GM18873 (cell line): ENCODE results near the gene BTNL2.
"Not testable (repeated sequence)": the region's sequence is repeated elsewhere in the genome, so short reads cannot be mapped to it uniquely, and the experiment has no call there.

Experiments used
- ATAC-seq: cut with Tn5 transposase; IDR thresholded peaks from one replicate; pipeline ENCODE4 v1.9.1; 2021; ENCODE audit warnings: mild to moderate bottlenecking, moderate library complexity, moderate number of reproducible peaks; ENCODE audit not compliant: unreplicated experiment, low FRiP score

Gene BTNL2

DNA sequence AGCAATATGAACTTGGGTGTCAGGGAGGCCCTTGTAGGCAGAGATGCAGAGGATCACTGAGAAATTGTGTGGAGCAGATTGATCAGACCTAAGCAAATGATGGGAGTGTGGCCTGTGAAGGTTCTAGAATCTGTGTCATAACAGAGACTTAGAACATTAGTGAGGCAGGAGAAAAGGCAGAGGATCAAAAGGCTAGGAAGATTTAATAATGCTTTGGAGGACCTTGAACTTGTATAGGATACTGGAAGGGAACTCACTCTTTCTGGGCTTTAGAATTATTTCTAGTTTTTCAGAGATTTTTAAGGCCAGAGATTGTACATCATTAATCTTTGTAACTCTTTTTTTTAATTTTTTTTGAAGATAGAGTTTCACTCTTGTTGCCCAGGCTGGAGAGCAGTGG lies 35.2 kb downstream of the BTNL2 start, which contains the start of gene TSBP1:
Gene TSBP1, minus strand, starts transcription at position 101 of the 400 bp plus-strand sequence. CDS start 197 bp downstream, outside the sequence.
- ATAC-seq, result no peak

DNA sequence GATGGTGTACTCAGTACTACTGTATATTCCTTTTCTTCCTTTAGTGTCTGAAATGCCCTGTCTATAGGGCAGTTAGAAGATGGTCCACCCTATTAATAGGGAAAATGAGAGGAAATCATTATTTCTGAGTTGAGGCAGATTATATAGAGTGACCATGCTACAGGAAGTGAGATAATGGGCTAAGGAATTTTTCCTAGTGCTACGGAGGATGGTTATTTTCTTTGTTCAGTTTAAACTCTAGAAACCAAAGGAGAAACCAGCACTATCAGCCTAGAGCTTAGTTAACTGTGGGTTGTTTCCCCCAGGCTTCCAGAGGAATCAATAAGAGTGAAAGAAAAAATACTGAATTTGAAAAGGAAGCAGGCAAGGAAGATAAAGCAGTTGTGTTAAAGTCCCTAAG lies 35.8 kb downstream of the BTNL2 start:
- no peak for ATAC-seq

DNA sequence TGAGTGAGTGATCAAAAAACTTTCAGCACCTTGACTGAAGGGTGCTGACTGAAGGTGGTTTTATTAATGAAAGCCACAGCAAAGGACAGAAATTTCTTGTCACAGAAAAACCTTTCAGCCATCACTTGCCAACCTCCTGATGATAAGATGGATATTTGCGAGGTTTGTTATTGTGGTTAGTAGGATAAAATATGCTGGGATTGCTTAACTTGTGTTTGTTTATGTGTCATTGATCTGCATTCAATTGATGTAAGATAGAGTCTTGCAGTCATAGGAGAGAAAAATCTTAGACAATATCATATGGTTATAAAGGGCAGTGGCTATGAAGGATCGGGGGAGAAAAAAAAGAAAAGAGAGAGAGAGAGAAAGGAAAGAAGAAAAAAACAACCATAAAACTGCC lies 36.5 kb downstream of the BTNL2 start:
- ATAC-seq, result no peak

DNA sequence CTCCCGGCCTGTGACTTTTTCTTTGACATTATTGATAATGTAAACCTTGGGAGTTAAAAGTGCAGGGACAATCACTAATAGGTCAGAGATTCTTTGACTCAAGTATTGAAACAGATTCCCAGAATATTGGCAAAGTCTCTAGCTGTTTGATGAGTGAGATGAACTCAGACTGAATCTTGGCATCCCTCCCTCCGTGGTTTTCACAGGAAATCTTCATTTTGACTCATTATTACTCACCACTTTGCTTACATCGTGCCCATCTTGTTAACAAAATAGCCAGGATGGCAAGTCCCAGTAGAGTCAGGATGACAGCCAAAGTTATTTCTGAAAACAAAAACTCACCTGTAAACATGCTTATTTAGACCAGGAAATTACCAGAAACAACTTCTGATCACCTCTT lies 37.3 kb downstream of the BTNL2 start:
- no peak for ATAC-seq

DNA sequence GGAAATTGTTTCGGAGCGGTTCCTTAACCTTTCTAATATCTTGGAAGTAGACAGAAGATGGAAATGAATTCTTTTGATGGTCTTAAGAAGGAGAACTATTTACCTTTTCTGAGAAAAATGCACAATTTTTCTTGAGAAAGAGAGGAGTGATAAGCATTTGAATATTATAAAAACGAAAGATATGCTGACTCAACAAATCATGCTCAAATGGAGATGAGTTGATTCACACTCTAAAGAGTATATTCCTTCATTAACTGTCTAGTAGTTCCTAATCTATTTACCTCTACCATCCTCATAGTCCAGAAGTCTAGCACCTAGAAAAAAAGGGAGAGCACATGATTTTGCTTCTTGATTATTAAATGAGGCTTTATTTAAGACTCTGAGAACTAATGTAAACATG lies 39.3 kb downstream of the BTNL2 start:
- ATAC-seq, result no peak

DNA sequence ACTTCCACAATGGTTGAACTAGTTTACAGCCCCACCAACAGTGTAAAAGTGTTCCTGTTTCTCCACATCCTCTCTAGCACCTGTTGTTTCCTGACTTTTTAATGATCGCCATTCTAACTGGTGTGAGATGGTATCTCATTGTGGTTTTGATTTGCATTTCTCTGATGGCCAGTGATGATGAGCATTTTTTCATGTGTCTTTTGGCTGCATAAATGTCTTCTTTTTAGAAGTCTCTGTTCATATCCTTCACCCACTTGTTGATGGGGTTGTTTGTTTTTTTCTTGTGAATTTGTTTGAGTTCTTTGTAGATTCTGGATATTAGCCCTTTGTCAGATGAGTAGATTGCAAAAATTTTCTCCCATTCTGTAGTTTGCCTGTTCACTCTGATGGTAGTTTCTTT lies 47.8 kb downstream of the BTNL2 start:
- not testable (repeated sequence) for ATAC-seq

DNA sequence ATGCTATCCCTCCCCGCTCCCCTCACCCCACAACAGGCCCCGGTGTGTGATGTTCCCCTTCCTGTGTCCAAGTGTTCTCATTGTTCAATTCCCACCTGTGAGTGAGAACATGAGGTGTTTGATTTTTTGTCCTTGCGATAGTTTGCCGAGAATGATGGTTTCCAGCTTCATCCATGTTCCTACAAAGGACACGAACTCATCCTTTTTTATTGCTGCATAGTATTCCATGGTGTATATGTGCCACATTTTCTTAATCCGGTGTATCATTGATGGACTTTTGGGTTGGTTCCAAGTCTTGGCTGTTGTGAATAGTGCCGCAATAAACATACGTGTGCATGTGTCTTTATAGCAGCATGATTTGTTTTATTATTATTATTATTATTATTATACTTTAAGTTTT lies 48.4 kb downstream of the BTNL2 start:
- ATAC-seq, result not testable (repeated sequence)

DNA sequence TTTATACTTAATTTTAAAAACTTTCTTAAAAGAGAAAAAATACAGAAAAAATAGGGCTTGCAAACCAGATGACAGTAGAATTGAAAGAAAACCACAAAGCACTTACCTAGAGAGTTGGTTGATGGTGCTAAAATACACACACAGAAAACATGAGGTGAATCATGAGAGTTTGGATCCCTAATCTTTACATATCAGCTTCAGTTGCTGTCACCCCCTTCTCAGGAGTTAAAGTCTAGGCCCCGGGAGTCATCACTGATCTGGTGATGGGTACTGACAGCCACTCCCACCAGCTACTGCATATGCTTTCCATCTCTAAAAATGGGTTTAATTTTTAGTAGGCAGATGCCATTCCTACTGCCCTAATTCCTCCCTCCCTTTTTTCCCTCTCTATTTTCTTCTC lies 52.0 kb downstream of the BTNL2 start:
- ATAC-seq, result no peak

DNA sequence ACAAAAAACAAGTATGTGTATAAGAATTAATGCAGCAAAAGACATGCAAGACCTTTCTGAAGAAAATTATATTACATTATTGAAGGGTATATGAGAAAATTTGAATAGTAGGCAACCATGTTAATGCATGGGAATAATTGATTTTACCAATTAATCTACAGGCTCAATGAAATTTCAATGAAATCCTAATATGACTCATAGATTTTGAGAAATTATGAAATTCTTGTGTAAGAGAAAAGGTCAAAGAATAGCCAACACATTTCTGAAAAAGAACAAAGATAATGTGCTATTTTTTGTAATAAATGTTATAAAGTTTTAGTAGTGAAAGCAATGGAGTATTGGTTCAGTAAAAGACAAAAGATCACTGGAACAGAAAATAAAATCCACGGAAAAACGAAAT lies 53.6 kb downstream of the BTNL2 start:
- ATAC-seq, result no peak
